ENCODE results near the gene NECAP2. TPM values are rescaled to one million over a fixed set of nuclear protein-coding genes. Genes with fewer than 3 reads are reported as not detected.
"Not testable (repeated sequence)": the region's sequence is repeated elsewhere in the genome, so short reads cannot be mapped to it uniquely, and the experiment has no call there.

NECAP2 gene
- total and polyA plus RNA-seq, 4 donors, result 21.8 to 41.8 (median 26.2) TPM

DNA sequence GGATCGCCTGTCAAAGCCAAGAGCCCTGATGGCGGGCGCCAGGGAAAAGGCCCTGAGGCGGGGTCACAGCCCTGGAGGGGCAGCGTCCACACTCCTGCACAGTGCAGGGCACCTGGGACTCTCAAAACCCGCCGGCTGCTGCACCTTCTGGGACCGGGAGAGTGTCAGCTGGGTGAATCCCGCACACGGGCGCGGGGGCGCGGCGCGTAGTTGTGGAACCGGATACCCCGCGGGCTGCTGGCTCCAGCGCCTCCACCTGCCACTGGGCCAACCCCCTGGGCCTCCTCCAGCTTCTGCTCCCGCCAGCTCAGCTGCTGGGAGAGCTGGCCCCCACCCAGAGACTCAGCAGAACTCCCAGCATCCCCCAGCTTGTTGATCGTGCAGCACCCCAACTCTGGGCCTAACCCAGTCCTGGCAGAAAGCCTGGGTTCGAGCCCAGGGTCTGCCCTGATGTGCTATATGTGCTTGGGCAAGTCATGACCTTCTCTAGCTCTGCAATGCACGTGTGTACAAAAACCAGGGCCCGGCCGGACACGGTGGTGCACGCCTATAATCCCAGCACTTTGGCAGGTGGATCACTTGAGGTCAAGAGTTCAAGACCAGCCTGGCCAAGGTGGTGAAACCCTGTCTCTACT is 33.8 kb downstream of the NECAP2 start (continued):
- TF ChIP-seq EGR1 (IDR thresholded peaks at IDR 0.05; ENCODE audit: low read depth in 2 of 2) (no peak), RXRA (IDR thresholded peaks at IDR 0.05) (no peak), GABPA (IDR thresholded peaks at IDR 0.05 in 1 of 2, conservative IDR thresholded peaks at IDR 0.05 in 1 of 2) (no peak)

DNA sequence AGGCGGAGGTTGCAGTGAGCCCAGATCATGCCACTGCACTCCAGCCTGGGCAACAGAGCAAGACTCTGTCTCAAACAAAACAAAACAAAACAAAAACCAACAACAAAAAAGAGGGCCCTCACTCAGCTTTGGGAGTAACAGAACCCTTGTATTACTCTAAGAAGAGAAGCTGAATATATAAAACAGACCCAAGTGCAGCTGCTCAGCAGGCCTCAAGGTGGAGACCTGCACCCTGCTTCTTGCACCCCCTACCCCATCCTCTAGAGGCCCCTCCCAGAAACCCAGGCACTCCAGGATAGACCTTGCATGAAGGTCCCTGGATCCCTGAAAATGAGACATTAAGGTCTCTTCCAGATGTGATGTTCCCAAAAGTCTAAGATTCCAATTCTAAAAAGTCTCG is 34.4 kb downstream of the NECAP2 start:
- H3K27ac ChIP-seq (ENCODE audit: low read depth in 1 of 2, low read length in 2 of 2); H3K36me3 ChIP-seq (ENCODE audit: control insufficient read depth in 4 of 4, insufficient read depth in 3 of 4, low read depth in 1 of 4, low read length in 3 of 4); H3K4me3 ChIP-seq (ENCODE audit: low read depth in 1 of 3, low read length in 3 of 3); H3K9ac ChIP-seq (ENCODE audit: low read depth in 1 of 2, low read length in 2 of 2); H3K9me3 ChIP-seq (ENCODE audit: control insufficient read depth in 4 of 4, low read length in 3 of 4); H3K27me3 ChIP-seq (ENCODE audit: control insufficient read depth in 4 of 4, insufficient read depth in 4 of 4, low read length in 3 of 4); H3K4me1 ChIP-seq (ENCODE audit: control insufficient read depth in 4 of 4, insufficient read depth in 4 of 4, low read length in 3 of 4); DNase-seq (ENCODE audit: low spot score): not testable (repeated sequence)
- WGBS, result 97% methylated on average over 2 of the region's 2 CpGs

DNA sequence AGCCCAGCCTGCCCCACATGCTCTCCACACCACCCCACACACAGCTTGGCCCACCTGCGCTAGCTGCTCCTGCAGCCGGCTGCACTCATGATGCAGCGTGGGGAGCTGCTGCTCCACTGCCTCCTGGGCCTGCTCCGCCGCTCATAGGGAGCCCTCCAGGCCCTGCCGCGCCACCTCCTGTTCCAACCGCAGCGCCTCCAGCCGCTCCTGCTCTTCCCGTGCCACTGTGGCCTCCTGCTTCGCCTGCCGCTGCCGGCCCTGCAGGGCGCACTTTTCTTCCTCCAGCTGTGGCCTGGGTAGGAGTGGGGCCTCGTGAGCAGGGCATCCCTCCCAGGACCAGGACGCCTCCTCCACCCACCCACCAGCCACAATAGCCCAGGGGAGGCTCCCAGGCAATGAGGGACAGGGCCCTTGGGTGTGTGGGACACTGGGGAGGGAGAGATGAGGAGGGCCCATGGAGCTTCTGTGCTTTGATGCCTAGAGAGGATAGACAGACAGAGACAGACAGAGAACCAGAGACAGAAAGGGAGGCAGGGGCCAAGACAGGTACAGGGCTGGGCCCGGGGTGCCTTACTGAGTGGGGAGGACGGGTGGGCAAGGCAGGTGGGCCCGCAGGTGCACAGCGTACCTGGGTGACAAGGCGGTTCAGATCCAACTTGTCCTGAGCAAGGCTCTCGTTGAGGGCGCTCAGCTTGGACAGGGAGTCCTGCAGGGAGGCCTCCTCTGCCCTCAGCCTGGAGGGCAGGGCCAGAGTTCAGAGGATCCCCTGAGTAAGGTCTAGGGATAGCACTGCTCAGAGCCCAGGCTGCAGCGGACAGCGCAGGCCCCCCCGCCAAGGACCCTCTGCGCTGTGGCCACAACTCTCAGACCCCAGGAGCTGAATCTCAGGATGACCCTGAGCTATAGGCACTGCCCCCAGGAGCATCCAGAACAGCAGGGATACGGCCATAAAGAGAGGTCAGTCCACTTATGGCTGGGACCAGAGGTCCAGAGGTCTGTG is 35.5 kb downstream of the NECAP2 start:
- not testable (repeated sequence) for H3K4me1 ChIP-seq (ENCODE audit: control insufficient read depth in 4 of 4, insufficient read depth in 4 of 4, low read length in 3 of 4); H3K4me3 ChIP-seq (ENCODE audit: low read depth in 1 of 3, low read length in 3 of 3); H3K27me3 ChIP-seq (ENCODE audit: control insufficient read depth in 4 of 4, insufficient read depth in 4 of 4, low read length in 3 of 4); DNase-seq (ENCODE audit: low spot score); H3K27ac ChIP-seq (ENCODE audit: low read depth in 1 of 2, low read length in 2 of 2); H3K36me3 ChIP-seq (ENCODE audit: control insufficient read depth in 4 of 4, insufficient read depth in 3 of 4, low read depth in 1 of 4, low read length in 3 of 4); H3K9me3 ChIP-seq (ENCODE audit: control insufficient read depth in 4 of 4, low read length in 3 of 4); H3K9ac ChIP-seq (ENCODE audit: low read depth in 1 of 2, low read length in 2 of 2)
- WGBS, result 97% methylated on average over 29 of the region's 29 CpGs

DNA sequence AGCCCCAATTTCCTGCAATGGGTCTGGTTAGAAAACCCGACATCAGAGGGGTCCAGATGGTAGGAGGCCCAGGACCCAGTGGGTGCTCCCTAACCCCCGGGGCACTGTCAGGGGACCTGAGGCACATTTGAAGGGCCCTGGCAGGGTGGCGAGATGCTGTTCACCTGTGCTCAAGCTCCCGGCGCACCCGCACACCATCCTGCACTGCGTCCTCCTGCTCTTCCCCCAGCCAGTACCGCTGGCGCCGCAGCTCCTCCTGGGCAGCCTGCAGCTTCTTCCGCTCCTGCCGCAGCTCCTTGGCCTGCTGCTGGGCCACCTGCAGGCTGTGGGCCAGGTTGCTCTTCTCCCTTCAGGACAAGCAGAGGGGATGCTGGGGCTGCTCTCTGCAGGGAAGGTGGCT is 37.6 kb downstream of the NECAP2 start:
- WGBS, result 96% methylated on average over 12 of the region's 12 CpGs
- H3K36me3 ChIP-seq (ENCODE audit: control insufficient read depth in 4 of 4, insufficient read depth in 3 of 4, low read depth in 1 of 4, low read length in 3 of 4), result peaks cover 0 to 10% (median 6%) of the 10 kb centered on the region in 4 donors
- no peak for DNase-seq (ENCODE audit: low spot score)

DNA sequence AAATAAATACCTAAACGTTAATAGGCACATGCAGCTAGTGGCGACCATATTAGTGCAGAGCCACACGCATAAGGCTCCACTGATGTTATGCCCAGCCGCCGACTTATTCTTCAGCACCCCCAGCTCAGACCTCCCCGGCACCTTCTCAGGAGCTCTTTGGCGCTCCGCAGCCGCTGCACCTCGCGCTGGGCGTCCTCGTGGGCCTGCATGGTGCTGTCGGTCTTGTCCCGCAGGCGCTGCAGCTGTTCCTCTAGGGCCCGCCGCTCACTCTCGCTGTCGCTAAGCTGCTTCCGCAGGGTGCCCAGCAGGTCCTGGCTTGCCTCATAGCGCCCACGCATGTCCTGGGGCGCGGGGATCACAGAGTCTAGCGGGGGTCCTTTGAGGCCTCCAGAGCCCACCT is 42.6 kb downstream of the NECAP2 start:
- 99% methylated on average over 26 of the region's 26 CpGs for WGBS
- H3K4me1 ChIP-seq (ENCODE audit: control insufficient read depth in 4 of 4, insufficient read depth in 4 of 4, low read length in 3 of 4); H3K9me3 ChIP-seq (ENCODE audit: control insufficient read depth in 4 of 4, low read length in 3 of 4); H3K9ac ChIP-seq (ENCODE audit: low read depth in 1 of 2, low read length in 2 of 2); DNase-seq (ENCODE audit: low spot score); H3K27ac ChIP-seq (ENCODE audit: low read depth in 1 of 2, low read length in 2 of 2); H3K4me3 ChIP-seq (ENCODE audit: low read depth in 1 of 3, low read length in 3 of 3); H3K27me3 ChIP-seq (ENCODE audit: control insufficient read depth in 4 of 4, insufficient read depth in 4 of 4, low read length in 3 of 4); H3K36me3 ChIP-seq (ENCODE audit: control insufficient read depth in 4 of 4, insufficient read depth in 3 of 4, low read depth in 1 of 4, low read length in 3 of 4): not testable (repeated sequence)

More for the DNA sequence above, 37.6 kb downstream of the NECAP2 start:
- H3K27ac ChIP-seq (ENCODE audit: low read depth in 1 of 2, low read length in 2 of 2), result no peak overlapping the region
- H3K4me3 ChIP-seq (ENCODE audit: low read depth in 1 of 3, low read length in 3 of 3), result no peak overlapping the region
- no peak overlapping the region for H3K9ac ChIP-seq (ENCODE audit: low read depth in 1 of 2, low read length in 2 of 2)
- no peaks in the 10 kb centered on the region for H3K9me3 ChIP-seq (ENCODE audit: control insufficient read depth in 4 of 4, low read length in 3 of 4)
- TF ChIP-seq RAD21 (IDR thresholded peaks at IDR 0.05) (no peak), HNF4G (IDR thresholded peaks at IDR 0.05) (no peak), RXRA (IDR thresholded peaks at IDR 0.05) (no peak), SP1 (IDR thresholded peaks at IDR 0.05) (no peak), GABPA (IDR thresholded peaks at IDR 0.05 in 1 of 2, conservative IDR thresholded peaks at IDR 0.05 in 1 of 2) (no peak), EGR1 (IDR thresholded peaks at IDR 0.05; ENCODE audit: low read depth in 2 of 2) (no peak), YY1 (IDR thresholded peaks at IDR 0.05) (no peak), HNF4A (conservative IDR thresholded peaks at IDR 0.05) (no peak), TAF1 (conservative IDR thresholded peaks at IDR 0.05) (no peak), NR2F2 (IDR thresholded peaks at IDR 0.05) (no peak)
- TF ChIP-seq, protein P1, sequence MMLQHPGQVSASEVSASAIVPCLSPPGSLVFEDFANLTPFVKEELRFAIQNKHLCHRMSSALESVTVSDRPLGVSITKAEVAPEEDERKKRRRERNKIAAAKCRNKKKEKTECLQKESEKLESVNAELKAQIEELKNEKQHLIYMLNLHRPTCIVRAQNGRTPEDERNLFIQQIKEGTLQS (IDR thresholded peaks at IDR 0.05), result no peak
- TF ChIP-seq, protein P2, sequence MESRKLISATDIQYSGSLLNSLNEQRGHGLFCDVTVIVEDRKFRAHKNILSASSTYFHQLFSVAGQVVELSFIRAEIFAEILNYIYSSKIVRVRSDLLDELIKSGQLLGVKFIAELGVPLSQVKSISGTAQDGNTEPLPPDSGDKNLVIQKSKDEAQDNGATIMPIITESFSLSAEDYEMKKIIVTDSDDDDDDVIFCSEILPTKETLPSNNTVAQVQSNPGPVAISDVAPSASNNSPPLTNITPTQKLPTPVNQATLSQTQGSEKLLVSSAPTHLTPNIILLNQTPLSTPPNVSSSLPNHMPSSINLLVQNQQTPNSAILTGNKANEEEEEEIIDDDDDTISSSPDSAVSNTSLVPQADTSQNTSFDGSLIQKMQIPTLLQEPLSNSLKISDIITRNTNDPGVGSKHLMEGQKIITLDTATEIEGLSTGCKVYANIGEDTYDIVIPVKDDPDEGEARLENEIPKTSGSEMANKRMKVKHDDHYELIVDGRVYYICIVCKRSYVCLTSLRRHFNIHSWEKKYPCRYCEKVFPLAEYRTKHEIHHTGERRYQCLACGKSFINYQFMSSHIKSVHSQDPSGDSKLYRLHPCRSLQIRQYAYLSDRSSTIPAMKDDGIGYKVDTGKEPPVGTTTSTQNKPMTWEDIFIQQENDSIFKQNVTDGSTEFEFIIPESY (IDR thresholded peaks at IDR 0.05), result no peak
- TF ChIP-seq, protein P3, sequence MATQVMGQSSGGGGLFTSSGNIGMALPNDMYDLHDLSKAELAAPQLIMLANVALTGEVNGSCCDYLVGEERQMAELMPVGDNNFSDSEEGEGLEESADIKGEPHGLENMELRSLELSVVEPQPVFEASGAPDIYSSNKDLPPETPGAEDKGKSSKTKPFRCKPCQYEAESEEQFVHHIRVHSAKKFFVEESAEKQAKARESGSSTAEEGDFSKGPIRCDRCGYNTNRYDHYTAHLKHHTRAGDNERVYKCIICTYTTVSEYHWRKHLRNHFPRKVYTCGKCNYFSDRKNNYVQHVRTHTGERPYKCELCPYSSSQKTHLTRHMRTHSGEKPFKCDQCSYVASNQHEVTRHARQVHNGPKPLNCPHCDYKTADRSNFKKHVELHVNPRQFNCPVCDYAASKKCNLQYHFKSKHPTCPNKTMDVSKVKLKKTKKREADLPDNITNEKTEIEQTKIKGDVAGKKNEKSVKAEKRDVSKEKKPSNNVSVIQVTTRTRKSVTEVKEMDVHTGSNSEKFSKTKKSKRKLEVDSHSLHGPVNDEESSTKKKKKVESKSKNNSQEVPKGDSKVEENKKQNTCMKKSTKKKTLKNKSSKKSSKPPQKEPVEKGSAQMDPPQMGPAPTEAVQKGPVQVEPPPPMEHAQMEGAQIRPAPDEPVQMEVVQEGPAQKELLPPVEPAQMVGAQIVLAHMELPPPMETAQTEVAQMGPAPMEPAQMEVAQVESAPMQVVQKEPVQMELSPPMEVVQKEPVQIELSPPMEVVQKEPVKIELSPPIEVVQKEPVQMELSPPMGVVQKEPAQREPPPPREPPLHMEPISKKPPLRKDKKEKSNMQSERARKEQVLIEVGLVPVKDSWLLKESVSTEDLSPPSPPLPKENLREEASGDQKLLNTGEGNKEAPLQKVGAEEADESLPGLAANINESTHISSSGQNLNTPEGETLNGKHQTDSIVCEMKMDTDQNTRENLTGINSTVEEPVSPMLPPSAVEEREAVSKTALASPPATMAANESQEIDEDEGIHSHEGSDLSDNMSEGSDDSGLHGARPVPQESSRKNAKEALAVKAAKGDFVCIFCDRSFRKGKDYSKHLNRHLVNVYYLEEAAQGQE (IDR thresholded peaks at IDR 0.05), result no peak
- TF ChIP-seq, protein P4, sequence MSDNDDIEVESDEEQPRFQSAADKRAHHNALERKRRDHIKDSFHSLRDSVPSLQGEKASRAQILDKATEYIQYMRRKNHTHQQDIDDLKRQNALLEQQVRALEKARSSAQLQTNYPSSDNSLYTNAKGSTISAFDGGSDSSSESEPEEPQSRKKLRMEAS (IDR thresholded peaks at IDR 0.05), result no peak
- H3K4me1 ChIP-seq (ENCODE audit: control insufficient read depth in 4 of 4, insufficient read depth in 4 of 4, low read length in 3 of 4), result no peaks in the 10 kb centered on the region
- no peaks in the 10 kb centered on the region for H3K27me3 ChIP-seq (ENCODE audit: control insufficient read depth in 4 of 4, insufficient read depth in 4 of 4, low read length in 3 of 4)
